Heart left ventricle (tissue), 16 donors: Measurements from ENCODE around the gene NCAPG. TPM values are rescaled to one million over a fixed set of nuclear protein-coding genes. Genes with fewer than 3 reads are reported as not detected.

ENCODE experiments used
- ATAC-seq, 4 donors: fragments of 200-7000 bp; cut with Tn5 transposase; one replicate each; pipeline ENCODE4 v1.9.1; 2020 to 2022; ENCODE audit warnings: moderate library complexity in 4 of 4, mild to moderate bottlenecking in 3 of 4, moderate number of reproducible peaks in 1 of 4
- DNase-seq, 5 donors: peaks; one replicate each; pipeline ENCODE4 v3.0.0-alpha.2; 2020
- H3K27ac ChIP-seq, 12 donors: fragments of 200-600 bp; sonication (generic) in 4 of 12; one replicate each; pipeline versions ENCODE4 v1.5.0 to v1.8.0; 2016 to 2022; ENCODE audit warnings: mild to moderate bottlenecking in 2 of 12
- H3K27me3 ChIP-seq, 9 donors: fragments of 200-600 bp; sonication (generic) in 2 of 9; one replicate each; pipeline versions ENCODE4 v1.5.1 to v1.8.0; 2016 to 2022; ENCODE audit warnings: mild to moderate bottlenecking in 3 of 9
- H3K36me3 ChIP-seq, 9 donors: fragments of 200-600 bp; sonication (generic) in 2 of 9; one replicate each; pipeline versions ENCODE4 v1.5.0 to v1.8.0; 2018 to 2022; ENCODE audit warnings: mild to moderate bottlenecking in 2 of 9
- H3K4me1 ChIP-seq, 12 donors: fragments of 200-600 bp; sonication (generic) in 4 of 12; one replicate each; pipeline versions ENCODE4 v1.5.0 to v1.8.0; 2016 to 2022; ENCODE audit warnings: mild to moderate bottlenecking in 3 of 12
- H3K4me3 ChIP-seq, 12 donors: fragments of 200-600 bp; sonication (generic) in 4 of 12; one replicate each; pipeline versions ENCODE4 v1.5.0 to v1.8.0; 2017 to 2022; ENCODE audit warnings: mild to moderate bottlenecking in 9 of 12, moderate library complexity in 4 of 12
- H3K9me3 ChIP-seq, 12 donors: fragments of 200-600 bp; sonication (generic) in 4 of 12; one replicate each; pipeline versions ENCODE4 v1.5.0 to v1.8.0; 2016 to 2022; ENCODE audit warnings: mild to moderate bottlenecking in 1 of 12
- CTCF ChIP-seq, 12 donors: fragments of 200-600 bp; sonication (generic) in 4 of 12; IDR thresholded peaks; one replicate each; pipeline versions ENCODE4 v1.5.0 to v1.8.0; 2018 to 2022; ENCODE audit warnings: antibody characterized with exemption in 12 of 12, mild to moderate bottlenecking in 5 of 12
- POLR2A ChIP-seq, 2 donors: fragments of 450-650 bp; IDR thresholded peaks; one replicate each; pipeline ENCODE4 v1.6.1; 2017; ENCODE audit warnings: antibody characterized with exemption in 2 of 2, mild to moderate bottlenecking in 2 of 2, moderate library complexity in 2 of 2
- WGBS, 4 donors: extraction: QIAGEN DNeasy Blood & Tissue Kit in 2 of 4; methylation state at CpG; one replicate each; pipeline versions ENCODE4 v1.1.5 to v1.1.7; 2013 to 2018; 5-methylcytosine and 5-hydroxymethylcytosine counted together
- intact Hi-C, 10 donors: fragments of 100-400 bp; cut with DNase I; formaldehyde crosslinking; loops; one replicate each; pipeline versions ENCODE4 v1.11.1 to v1.14.2; 2022
- polyA plus RNA-seq, 2 donors: library from polyadenylated mRNA; stranded (reverse); fragments of 200-250 nt; gene quantifications; one replicate each; pipeline ENCODE4 v1.2.3, GENCODE V29; 2013
- total RNA-seq, 9 donors: library from RNA; depleted of rRNA in 2 of 9; stranded (reverse); fragments of >200 nt in 2 of 9; fragmentation: NEBNext Ultra II Directional in 3 of 9; extraction: Animal tissue kit (Norgen Biotek cat#: 25700) in 3 of 9; gene quantifications; one replicate each; pipeline versions ENCODE4 v1.1.0 to v1.2.4, GENCODE V29; 2016 to 2023
- donor health status: ischemic (EF 13 %, LVEDD 7.1; RV severe dilation, severe dysfunction).
- donor health status: healthy with polysubstance abuse.
- donor health status: DM: no; HTN: yes; CAD: no.
- donor health status: DM: no; HTN: no; CAD: no.
- donor health status: ischemic (EF 25% LVEDD 6.9; RV normal size, moderate dysfunction).
- donor health status: ischemic (EF 25% LVEDD 5.7; RV mildly dilated, moderate dysfunction).
- donor health status: healthy.
- donor health status: DM: yes; HTN: yes; CAD: no.
- donor health status: ischemic (EF 35%, LVEDD 5.7; RV mildly dilated, moderate dysfunction).
- donor health status: nonischemic (EF 11% LVEDD 7.7; RV severe dilation, severe dysfunction).
- donor health status: DM: yes; HTN: yes; CAD: no.
- donor health status: PGD.
- donor health status: ischemic (EF 29% LVEDD 5.4; RV normal size, mild dysfunction).
- donor health status: nonischemic (EF 23%, LVEDD 6.1; RV moderate dilation, normal function).

The NCAPG gene
- total and polyA plus RNA-seq, 11 donors, result 0.08 to 5.4 (median 0.60) TPM; not detected in 1

- TF ChIP-seq POLR2A (IDR thresholded peaks at IDR 0.05), result no peak
- no peak for TF ChIP-seq CTCF (IDR thresholded peaks at IDR 0.05)
- ATAC-seq, result no peak
- DNase-seq, result no peak
- H3K27ac ChIP-seq, result no peak overlapping the region
- H3K36me3 ChIP-seq, result no peaks in the 10 kb centered on the region
- H3K4me3 ChIP-seq, result no peak overlapping the region
- intact Hi-C loops, result no loop called here
- H3K4me1 ChIP-seq, result no peaks in the 10 kb centered on the region
- WGBS, 4 donors, result 63 to 78% (median 74%) methylated on average over 3 of the region's 3 CpGs
- H3K27me3 ChIP-seq, result no peaks in the 10 kb centered on the region
- peaks cover 0 to 7% (median 0%) of the 10 kb centered on the region in 12 donors for H3K9me3 ChIP-seq
These were observed 47.4 kb upstream of the NCAPG start for GRCh38 chr4:17763416-17763815.

- Histone ChIP-seq H3K4me1 (no peaks in the 10 kb centered on the region), H3K27ac (no peak overlapping the region), H3K9me3 (peaks cover 0 to 7% (median 0%) of the 10 kb centered on the region in 12 donors), H3K4me3 (no peak overlapping the region), H3K36me3 (no peaks in the 10 kb centered on the region), H3K27me3 (no peaks in the 10 kb centered on the region)
- DNase-seq, result no peak
- 30 to 46% (median 33%) methylated on average over 5 of the region's 5 CpGs for WGBS, 4 donors
- no peak for ATAC-seq
- TF ChIP-seq POLR2A (IDR thresholded peaks at IDR 0.05) (no peak), CTCF (IDR thresholded peaks at IDR 0.05) (no peak)
- intact Hi-C loops, result no loop called here
These were observed 46.8 kb upstream of the NCAPG start for GRCh38 chr4:17763931-17764330.

GRCh38 chr4:17765514-17766286 is 45.1 kb upstream of the NCAPG start:
- Histone ChIP-seq H3K4me1 (no peaks in the 10 kb centered on the region), H3K4me3 (no peak overlapping the region), H3K36me3 (no peaks in the 10 kb centered on the region), H3K27me3 (no peaks in the 10 kb centered on the region), H3K9me3 (peaks cover 0 to 7% (median 0%) of the 10 kb centered on the region in 12 donors), H3K27ac (no peak overlapping the region)
- no peak for TF ChIP-seq POLR2A (IDR thresholded peaks at IDR 0.05)
- TF ChIP-seq CTCF (IDR thresholded peaks at IDR 0.05), result no peak
- DNase-seq (no peak), ATAC-seq (no peak)
- 80 to 88% (median 86%) methylated on average over 11 of the region's 11 CpGs for WGBS, 4 donors
- intact Hi-C loops, result no loop called here

GRCh38 chr4:17766826-17767458 is 43.8 kb upstream of the NCAPG start:
- DNase-seq (no peak), ATAC-seq (no peak)
- no peak overlapping the region for H3K27ac ChIP-seq
- TF ChIP-seq CTCF (IDR thresholded peaks at IDR 0.05) (no peak), POLR2A (IDR thresholded peaks at IDR 0.05) (no peak)
- no peaks in the 10 kb centered on the region for H3K36me3 ChIP-seq
- 90 to 96% (median 93%) methylated on average over 21 to 33 of the region's 33 CpGs for WGBS, 4 donors
- intact Hi-C loops, result no loop called here
- H3K4me1 ChIP-seq, result no peaks in the 10 kb centered on the region
- no peaks in the 10 kb centered on the region for H3K27me3 ChIP-seq
- H3K4me3 ChIP-seq, result no peak overlapping the region
- peaks cover 0 to 7% (median 0%) of the 10 kb centered on the region in 12 donors for H3K9me3 ChIP-seq
